Measurements from ENCODE around the gene KRTAP22-2.

DNA sequence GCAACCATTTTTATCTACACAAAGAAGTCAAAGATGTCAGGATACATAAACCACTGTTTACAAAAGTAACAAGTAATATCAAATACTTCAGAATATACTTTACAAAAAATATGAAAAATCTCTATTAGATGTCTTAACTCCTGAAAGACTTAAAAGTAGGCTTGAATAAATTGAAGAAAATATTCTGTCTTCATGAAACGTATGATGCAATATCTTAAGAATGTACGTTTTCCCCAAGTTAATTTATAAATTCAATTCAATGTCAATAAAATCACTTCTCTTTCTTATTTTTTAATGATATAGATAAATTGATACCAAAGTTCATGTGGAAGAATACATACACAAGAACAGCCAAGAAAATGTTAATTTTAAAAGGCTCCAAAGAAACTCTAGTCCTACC lies 35.1 kb downstream of the KRTAP22-2 start:
- TF ChIP-seq, protein P1, sequence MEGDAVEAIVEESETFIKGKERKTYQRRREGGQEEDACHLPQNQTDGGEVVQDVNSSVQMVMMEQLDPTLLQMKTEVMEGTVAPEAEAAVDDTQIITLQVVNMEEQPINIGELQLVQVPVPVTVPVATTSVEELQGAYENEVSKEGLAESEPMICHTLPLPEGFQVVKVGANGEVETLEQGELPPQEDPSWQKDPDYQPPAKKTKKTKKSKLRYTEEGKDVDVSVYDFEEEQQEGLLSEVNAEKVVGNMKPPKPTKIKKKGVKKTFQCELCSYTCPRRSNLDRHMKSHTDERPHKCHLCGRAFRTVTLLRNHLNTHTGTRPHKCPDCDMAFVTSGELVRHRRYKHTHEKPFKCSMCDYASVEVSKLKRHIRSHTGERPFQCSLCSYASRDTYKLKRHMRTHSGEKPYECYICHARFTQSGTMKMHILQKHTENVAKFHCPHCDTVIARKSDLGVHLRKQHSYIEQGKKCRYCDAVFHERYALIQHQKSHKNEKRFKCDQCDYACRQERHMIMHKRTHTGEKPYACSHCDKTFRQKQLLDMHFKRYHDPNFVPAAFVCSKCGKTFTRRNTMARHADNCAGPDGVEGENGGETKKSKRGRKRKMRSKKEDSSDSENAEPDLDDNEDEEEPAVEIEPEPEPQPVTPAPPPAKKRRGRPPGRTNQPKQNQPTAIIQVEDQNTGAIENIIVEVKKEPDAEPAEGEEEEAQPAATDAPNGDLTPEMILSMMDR (IDR thresholded peaks at IDR 0.05) = no peak
- no peak for TF ChIP-seq ZFX (IDR thresholded peaks at IDR 0.05; ENCODE audit: borderline replicate concordance)

All from 22Rv1 (cell line).